H1 (cell line): ENCODE data around the gene S100PBP. TPM values are rescaled to one million over a fixed set of nuclear protein-coding genes. Genes with fewer than 3 reads are reported as not detected.

Experiments
- CBX5 ChIP-seq: fragments of 300-800, 300-1000 bp; sonication (generic); IDR thresholded peaks from 2 replicates; pipeline ENCODE4 v1.7.1; 2016; ENCODE audit warnings: antibody characterized with exemption, low read length, low read depth
- CEBPB ChIP-seq: IDR thresholded peaks from 2 replicates; pipeline ENCODE4 v1.6.1; 2012; ENCODE audit warnings: low read depth, low read length
- SIRT6 ChIP-seq: IDR thresholded peaks from one replicate; pipeline ENCODE4 v1.7.1; 2012; ENCODE audit warnings: low read length, inconsistent platforms
- polyA plus RNA-seq, 7 experiments: library from polyadenylated mRNA; depleted of rRNA in 3 of 7; stranded (reverse) in 5 of 7; unstranded in 2 of 7; fragments of >200 nt in 5 of 7; fragments of 200-250 nt in 2 of 7; gene quantifications; 1 replicate in 5 of 7; 2 replicates in 1 of 7; 4 replicates in 1 of 7; pipeline versions ENCODE4 v1.2.1 to v1.2.3, GENCODE V29; 2011 to 2013; ENCODE audit warnings: missing spikeins in 2 of 7, mixed read lengths in 2 of 7
- total RNA-seq: library from RNA; stranded (reverse); fragmentation: NEBNext Ultra II Directional; extraction: Animal tissue kit (Norgen Biotek cat#: 25700); gene quantifications from 2 replicates; pipeline ENCODE4 v1.2.1, GENCODE V29; 2021

S100PBP gene
- total and polyA plus RNA-seq, 2 of the 8 experiments (the other 6 are each of a cell fraction or from before 2014, with no cell fraction given), result 43.8 to 68.3 TPM

GRCh38 chr1:32890516-32891240 is 73.2 kb downstream of the S100PBP start (continued):
- TF ChIP-seq SIRT6, result no peak
- TF ChIP-seq CEBPB, result no peak
- TF ChIP-seq CBX5, result no peak
